ACC112 (cell line): ENCODE data around the gene LRRC37B.
"Not testable (repeated sequence)": the region's sequence is repeated elsewhere in the genome, so short reads cannot be mapped to it uniquely, and the experiment has no call there.

Experiments used
- H2AFZ ChIP-seq: fragments of 200-600 bp; sonication (generic); one replicate; pipeline ENCODE4 v1.6.0; 2017; ENCODE audit warnings: antibody characterized with exemption, low read length; ENCODE audit not compliant: unreplicated experiment
- H3K27ac ChIP-seq: fragments of 200-600 bp; sonication (generic); 2 replicates; pipeline ENCODE4 v1.5.1; 2014; ENCODE audit warnings: low read depth, mild to moderate bottlenecking, antibody characterized with exemption, low read length, moderate library complexity
- H3K27me3 ChIP-seq: fragments of 200-600 bp; sonication (generic); 2 replicates; pipeline ENCODE4 v1.6.1; 2014; ENCODE audit warnings: mild to moderate bottlenecking, antibody characterized with exemption, low read length, moderate library complexity, mixed read lengths; ENCODE audit not compliant: insufficient read depth
- H3K36me3 ChIP-seq: fragments of 200-600 bp; sonication (generic); 2 replicates; pipeline ENCODE4 v1.6.1; 2016; ENCODE audit warnings: mild to moderate bottlenecking, antibody characterized with exemption, low read length, moderate library complexity, mixed read lengths; ENCODE audit not compliant: insufficient read depth
- H3K4me1 ChIP-seq: fragments of 200-600 bp; sonication (generic); one replicate; pipeline ENCODE4 v1.6.1; 2016; ENCODE audit warnings: low read length, mixed read lengths; ENCODE audit not compliant: insufficient read depth, unreplicated experiment, control insufficient read depth
- H3K4me3 ChIP-seq: fragments of 200-600 bp; sonication (generic); 2 replicates; pipeline ENCODE4 v1.5.1; 2014; ENCODE audit warnings: mild to moderate bottlenecking, low read depth, low read length
- H3K79me2 ChIP-seq: fragments of 200-600 bp; sonication (generic); one replicate; pipeline ENCODE4 v1.6.0; 2016; ENCODE audit warnings: low read length; ENCODE audit not compliant: control insufficient read depth, unreplicated experiment, insufficient read depth

Gene LRRC37B

DNA sequence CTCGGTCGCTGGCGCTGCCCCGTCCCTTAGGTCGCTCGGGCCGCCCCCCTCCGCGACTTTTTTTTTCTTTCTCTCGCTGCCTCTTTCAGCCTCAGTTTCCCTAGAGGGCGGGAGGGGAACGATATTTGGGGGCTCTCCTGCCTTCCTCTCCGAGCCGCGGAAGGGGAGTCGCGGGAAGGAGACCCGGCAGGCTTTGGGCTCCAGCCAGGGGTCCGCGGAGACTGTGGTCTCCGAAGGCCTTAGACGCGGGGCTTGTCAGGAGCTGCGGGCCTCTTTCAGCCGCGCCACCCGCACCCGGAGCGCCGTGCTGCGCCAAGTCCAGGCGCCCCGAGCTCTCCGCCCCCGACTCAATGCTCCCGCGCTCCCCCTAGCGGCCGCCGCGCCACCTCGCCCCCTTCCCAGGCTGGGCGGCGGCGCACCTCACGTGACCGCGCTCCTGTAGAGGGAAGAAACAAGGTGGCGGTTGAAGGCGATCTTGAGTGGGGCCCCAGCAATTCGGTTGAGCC, at the start of gene LRRC37B:
Gene LRRC37B, plus strand, starts transcription at position 427 of the 506 bp plus-strand sequence. CDS start 14,010 bp downstream, outside the sequence.
- Histone ChIP-seq H3K27ac (no peak within 1 kb of the TSS), H3K4me3 (peak within 1 kb of the TSS; percentile 98), H2AFZ (peak within 1 kb of the TSS; percentile 79), H3K4me1 (no peaks in the 10 kb centered on the region), H3K36me3 (no peaks in the 10 kb centered on the region), H3K27me3 (no peaks in the 10 kb centered on the region), H3K79me2 (peaks cover 29% of the 10 kb centered on the region)

DNA sequence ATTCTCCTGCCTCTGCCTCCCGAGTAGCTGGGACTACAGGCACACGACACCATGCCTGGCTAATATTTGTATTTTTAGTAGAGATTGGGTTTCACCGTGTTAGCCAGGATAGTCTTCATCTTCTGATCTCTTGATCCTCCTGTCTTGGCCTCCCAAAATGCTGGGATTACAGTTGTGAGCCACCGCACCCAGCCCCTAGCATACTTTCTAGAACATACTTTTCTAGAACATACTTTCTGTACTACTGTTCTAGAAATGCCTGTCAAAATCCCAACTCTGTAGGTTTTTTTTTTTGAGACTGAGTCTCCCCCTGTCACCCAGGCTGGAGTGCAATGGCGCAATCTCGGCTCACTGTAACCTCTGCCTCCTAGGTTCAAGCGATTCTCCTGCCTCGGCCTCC, 43.1 kb upstream of the LRRC37B start:
- H3K36me3 ChIP-seq, H2AFZ ChIP-seq, H3K27me3 ChIP-seq, H3K79me2 ChIP-seq, H3K27ac ChIP-seq, H3K4me1 ChIP-seq, H3K4me3 ChIP-seq: not testable (repeated sequence)

DNA sequence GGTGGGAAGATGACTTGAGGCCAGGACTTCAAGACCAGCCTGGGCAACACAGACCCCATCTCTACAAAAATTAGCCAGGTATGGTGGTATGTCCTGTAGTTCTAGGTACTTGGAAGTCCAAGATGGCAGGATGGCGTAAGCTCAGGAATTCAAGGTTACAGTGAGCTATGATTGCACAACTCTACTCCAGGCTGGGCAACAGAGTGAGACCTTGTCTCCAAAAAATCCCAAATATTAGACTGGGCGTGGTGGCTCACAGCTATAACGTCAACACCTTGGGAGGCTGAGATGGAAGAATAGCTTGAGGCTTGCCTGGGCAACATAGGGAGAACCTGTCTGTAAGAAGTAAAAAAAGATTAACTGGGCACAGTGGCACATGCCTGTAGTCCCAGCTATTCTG, 39.5 kb upstream of the LRRC37B start:
- Histone ChIP-seq H3K79me2 (peaks cover 2% of the 10 kb centered on the region), H3K4me3 (no peak overlapping the region), H3K27ac (no peak overlapping the region), H3K4me1 (no peaks in the 10 kb centered on the region), H2AFZ (no peak overlapping the region), H3K36me3 (no peaks in the 10 kb centered on the region; the same call in 1 of the 2 replicates), H3K27me3 (no peaks in the 10 kb centered on the region)

- H3K27ac ChIP-seq, H3K36me3 ChIP-seq: not testable (repeated sequence)
- peaks cover 14% of the 10 kb centered on the region for H3K4me1 ChIP-seq
Observed at GRCh38 chr17:31970416-31970815, 36.8 kb upstream of the LRRC37B start.

DNA sequence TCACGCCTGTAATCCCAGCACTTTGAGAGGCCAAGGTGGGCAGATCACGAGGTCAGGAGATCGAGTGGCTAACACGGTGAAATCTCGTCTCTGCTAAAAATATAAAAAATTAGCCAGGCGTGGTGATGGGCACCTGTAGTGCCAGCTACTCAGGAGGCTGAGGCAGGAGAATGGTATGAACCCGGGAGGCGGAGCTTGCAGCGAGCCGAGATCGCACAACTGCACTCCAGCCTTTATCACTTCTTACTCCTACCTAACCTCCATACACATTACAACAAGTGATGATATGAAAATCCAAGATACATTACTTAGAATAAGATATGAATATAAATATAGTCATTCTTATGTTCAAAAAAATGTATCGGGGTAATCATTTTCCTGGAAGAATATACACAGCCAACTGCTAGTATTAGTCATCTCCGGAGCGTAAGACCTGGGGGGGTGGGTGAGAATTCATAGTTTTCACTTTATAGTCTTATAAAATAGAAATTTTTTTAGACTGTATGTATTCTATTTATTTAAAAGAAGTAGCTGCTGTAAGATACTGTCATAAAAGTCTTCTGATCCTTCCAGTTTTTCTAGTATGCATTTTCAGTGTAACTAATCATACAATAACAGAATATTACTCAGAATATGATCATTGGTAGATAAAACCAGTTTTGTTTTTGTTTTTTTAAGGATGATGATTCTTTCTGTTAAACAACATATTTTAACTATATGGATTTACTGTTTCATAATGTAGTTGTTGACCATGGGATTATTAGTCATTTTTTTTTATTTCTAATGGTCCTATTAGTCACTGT, 32.7 kb upstream of the LRRC37B start:
- H3K27me3 ChIP-seq, H3K36me3 ChIP-seq, H3K4me3 ChIP-seq, H2AFZ ChIP-seq, H3K79me2 ChIP-seq: not testable (repeated sequence)
- H3K4me1 ChIP-seq = peaks cover 14% of the 10 kb centered on the region
- peak overlapping the region; percentile 81 for H3K27ac ChIP-seq

More at GRCh38 chr17:31970416-31970815, 36.8 kb upstream of the LRRC37B start:
- H3K27me3 ChIP-seq, H3K79me2 ChIP-seq, H2AFZ ChIP-seq, H3K4me3 ChIP-seq: not testable (repeated sequence)

DNA sequence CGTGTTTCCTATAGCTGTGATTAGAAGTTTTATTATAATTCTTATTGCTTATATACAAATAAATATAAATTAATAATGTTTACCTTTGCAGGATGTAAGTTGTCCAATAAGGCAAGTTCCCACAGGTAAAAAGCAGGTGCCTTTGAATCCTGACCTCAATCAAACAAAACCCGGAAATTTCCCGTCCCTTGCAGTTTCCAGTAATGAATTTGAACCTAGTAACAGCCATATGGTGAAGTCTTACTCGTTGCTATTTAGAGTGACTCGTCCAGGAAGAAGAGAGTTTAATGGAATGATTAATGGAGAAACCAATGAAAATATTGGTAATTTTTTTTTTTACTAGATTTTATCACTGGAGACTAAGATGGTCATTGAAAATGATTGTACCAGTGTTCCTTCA, 31.8 kb upstream of the LRRC37B start:
- H2AFZ ChIP-seq, H3K4me3 ChIP-seq, H3K36me3 ChIP-seq, H3K79me2 ChIP-seq, H3K27me3 ChIP-seq: not testable (repeated sequence)
- Histone ChIP-seq H3K4me1 (peaks cover 14% of the 10 kb centered on the region), H3K27ac (peak overlapping the region; percentile 81)

GRCh38 chr17:31991821-31992220, 15.4 kb upstream of the LRRC37B start:
- H3K79me2 ChIP-seq, H2AFZ ChIP-seq, H3K4me3 ChIP-seq, H3K27ac ChIP-seq, H3K27me3 ChIP-seq, H3K4me1 ChIP-seq: not testable (repeated sequence)
- peaks cover 35% of the 10 kb centered on the region for H3K36me3 ChIP-seq

DNA sequence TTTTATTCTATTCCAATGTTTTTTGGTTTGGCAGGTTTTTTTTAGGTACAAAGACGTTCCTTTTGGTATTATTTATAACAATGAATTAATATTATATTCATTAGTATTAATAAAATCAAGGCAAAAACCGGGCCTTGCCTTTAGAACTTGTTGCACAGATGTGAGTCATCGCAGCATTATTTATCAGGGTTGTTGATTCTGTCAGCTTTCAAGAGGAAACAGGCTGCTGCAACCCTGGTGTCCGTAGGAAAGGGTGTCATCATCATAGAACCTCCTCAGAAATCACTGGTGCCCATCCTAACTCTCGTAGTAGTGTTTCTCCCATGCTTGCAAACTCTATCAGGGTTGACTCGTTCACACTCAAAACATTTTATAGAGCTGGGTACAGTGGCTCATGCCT, 10.2 kb upstream of the LRRC37B start:
- Histone ChIP-seq H3K79me2 (no peaks in the 10 kb centered on the region), H2AFZ (no peak overlapping the region), H3K27me3 (no peaks in the 10 kb centered on the region), H3K4me3 (no peak overlapping the region), H3K4me1 (no peaks in the 10 kb centered on the region), H3K36me3 (peaks cover 41% of the 10 kb centered on the region), H3K27ac (no peak overlapping the region)

- no peaks in the 10 kb centered on the region for H3K27me3 ChIP-seq
- peak overlapping the region; percentile 79 for H2AFZ ChIP-seq
- peak overlapping the region; percentile 98 for H3K4me3 ChIP-seq
- H3K36me3 ChIP-seq = no peaks in the 10 kb centered on the region
- no peaks in the 10 kb centered on the region for H3K4me1 ChIP-seq
- peaks cover 35% of the 10 kb centered on the region for H3K79me2 ChIP-seq
- H3K27ac ChIP-seq = no peak overlapping the region
Observed at GRCh38 chr17:32007463-32008298, 498 bp downstream of the LRRC37B start.

- Histone ChIP-seq H2AFZ (no peak overlapping the region), H3K27me3 (no peaks in the 10 kb centered on the region), H3K79me2 (peaks cover 42% of the 10 kb centered on the region), H3K36me3 (no peaks in the 10 kb centered on the region), H3K4me3 (peak overlapping the region; percentile 98), H3K4me1 (no peaks in the 10 kb centered on the region), H3K27ac (no peak overlapping the region)
Observed at GRCh38 chr17:32009262-32009542, 2.0 kb downstream of the LRRC37B start.

GRCh38 chr17:32010114-32010513, 2.9 kb downstream of the LRRC37B start:
- peaks cover 42% of the 10 kb centered on the region for H3K79me2 ChIP-seq
- H3K4me3 ChIP-seq = no peak overlapping the region
- H3K36me3 ChIP-seq = no peaks in the 10 kb centered on the region
- no peaks in the 10 kb centered on the region for H3K4me1 ChIP-seq
- H3K27me3 ChIP-seq = no peaks in the 10 kb centered on the region
- H3K27ac ChIP-seq = no peak overlapping the region
- no peak overlapping the region for H2AFZ ChIP-seq
